ENCODE results near the gene SERPINB6. TPM values are rescaled to one million over a fixed set of nuclear protein-coding genes. Genes with fewer than 3 reads are reported as not detected.

The SERPINB6 gene
- total RNA-seq, 4 donors from 2014 or later: 130 to 185 (median 155) TPM

DNA sequence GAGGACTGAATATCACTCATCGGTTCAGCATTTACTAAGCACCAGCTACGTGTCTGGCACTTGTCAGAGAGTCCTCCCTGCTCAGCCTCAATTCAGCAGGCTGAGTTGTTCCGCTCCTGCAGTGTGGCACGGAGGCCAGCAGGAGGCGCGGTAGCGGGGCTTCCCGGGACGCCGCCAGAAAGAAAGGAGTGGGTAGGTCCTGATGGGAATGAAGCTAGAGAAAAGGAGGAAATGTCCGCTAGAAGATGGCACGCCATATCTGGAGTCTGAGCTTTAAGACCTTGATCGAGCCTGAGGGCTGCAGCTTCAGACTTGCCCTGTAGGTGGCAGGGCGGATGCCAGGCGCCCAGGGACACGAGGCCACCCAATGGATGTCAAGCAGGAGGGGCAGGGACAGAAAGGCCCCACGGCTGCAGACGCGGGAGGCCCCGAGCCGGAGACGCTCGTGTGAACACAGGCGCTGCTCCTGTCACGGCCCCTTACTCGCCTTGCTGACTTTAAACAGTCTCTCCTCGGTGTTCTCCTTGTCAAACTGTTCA lies 18.7 kb downstream of the SERPINB6 start:
- TF ChIP-seq EP300 (IDR thresholded peaks at IDR 0.05) (peak in 1 of 2 donors; percentile 74), POLR2A (IDR thresholded peaks at IDR 0.05) (no peak)
- TF ChIP-seq, protein P1, sequence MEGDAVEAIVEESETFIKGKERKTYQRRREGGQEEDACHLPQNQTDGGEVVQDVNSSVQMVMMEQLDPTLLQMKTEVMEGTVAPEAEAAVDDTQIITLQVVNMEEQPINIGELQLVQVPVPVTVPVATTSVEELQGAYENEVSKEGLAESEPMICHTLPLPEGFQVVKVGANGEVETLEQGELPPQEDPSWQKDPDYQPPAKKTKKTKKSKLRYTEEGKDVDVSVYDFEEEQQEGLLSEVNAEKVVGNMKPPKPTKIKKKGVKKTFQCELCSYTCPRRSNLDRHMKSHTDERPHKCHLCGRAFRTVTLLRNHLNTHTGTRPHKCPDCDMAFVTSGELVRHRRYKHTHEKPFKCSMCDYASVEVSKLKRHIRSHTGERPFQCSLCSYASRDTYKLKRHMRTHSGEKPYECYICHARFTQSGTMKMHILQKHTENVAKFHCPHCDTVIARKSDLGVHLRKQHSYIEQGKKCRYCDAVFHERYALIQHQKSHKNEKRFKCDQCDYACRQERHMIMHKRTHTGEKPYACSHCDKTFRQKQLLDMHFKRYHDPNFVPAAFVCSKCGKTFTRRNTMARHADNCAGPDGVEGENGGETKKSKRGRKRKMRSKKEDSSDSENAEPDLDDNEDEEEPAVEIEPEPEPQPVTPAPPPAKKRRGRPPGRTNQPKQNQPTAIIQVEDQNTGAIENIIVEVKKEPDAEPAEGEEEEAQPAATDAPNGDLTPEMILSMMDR (IDR thresholded peaks at IDR 0.05): peak; percentile 93 to 98 (median 97)

DNA sequence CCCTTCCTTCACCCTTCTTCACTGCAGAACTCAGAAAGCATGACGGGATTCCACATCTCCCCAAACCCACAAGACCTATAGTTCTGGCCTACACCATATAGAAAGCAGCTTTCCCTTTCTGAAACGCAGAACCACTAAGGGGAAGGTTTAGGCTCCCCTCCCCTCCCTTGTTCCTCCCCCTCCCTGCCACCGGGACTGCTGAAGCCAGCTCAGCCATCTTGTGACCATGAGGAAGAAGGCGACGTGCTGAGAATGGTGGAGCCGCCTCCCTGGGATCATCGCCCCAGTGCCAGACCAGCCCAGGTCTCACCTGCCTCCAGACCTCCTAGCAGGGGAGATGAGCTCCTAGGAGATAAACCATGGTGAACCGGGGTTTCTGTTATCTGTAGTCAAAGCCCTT lies 19.6 kb downstream of the SERPINB6 start:
- H3K27me3 ChIP-seq: no peaks in the 10 kb centered on the region
- H3K27ac ChIP-seq: peak overlapping the region in 3 of 4 donors; percentile 56 to 78 (median 63)
- H3K4me1 ChIP-seq: peaks cover 0 to 19% (median 1%) of the 10 kb centered on the region in 4 donors
- no peak overlapping the region for H3K4me3 ChIP-seq
- WGBS, 2 donors: 65 to 82% methylated on average over 8 of the region's 8 CpGs
- peaks cover 0 to 54% (median 0%) of the 10 kb centered on the region in 3 donors for H3K36me3 ChIP-seq
- no peak for DNase-seq (ENCODE audit: low spot score in 2 of 2)
- no peak for TF ChIP-seq EP300 (IDR thresholded peaks at IDR 0.05)
- no peak for TF ChIP-seq POLR2A (IDR thresholded peaks at IDR 0.05)
- TF ChIP-seq, protein P1 (IDR thresholded peaks at IDR 0.05): no peak
- H3K9me3 ChIP-seq: no peaks in the 10 kb centered on the region

More for the DNA sequence above, 18.7 kb downstream of the SERPINB6 start:
- peaks cover 0 to 28% (median 7%) of the 10 kb centered on the region in 4 donors for H3K4me1 ChIP-seq
- no peaks in the 10 kb centered on the region for H3K27me3 ChIP-seq
- peaks cover 0 to 54% (median 0%) of the 10 kb centered on the region in 3 donors for H3K36me3 ChIP-seq
- H3K4me3 ChIP-seq: peak overlapping the region in 1 of 4 donors; percentile 1
- no peaks in the 10 kb centered on the region for H3K9me3 ChIP-seq
- WGBS, 2 donors: 21 to 28% methylated on average over 23 to 25 of the region's 27 CpGs
- H3K27ac ChIP-seq: peak overlapping the region; percentile 39 to 78 (median 60)
- DNase-seq (ENCODE audit: low spot score in 2 of 2): peak; percentile 30 to 56

DNA sequence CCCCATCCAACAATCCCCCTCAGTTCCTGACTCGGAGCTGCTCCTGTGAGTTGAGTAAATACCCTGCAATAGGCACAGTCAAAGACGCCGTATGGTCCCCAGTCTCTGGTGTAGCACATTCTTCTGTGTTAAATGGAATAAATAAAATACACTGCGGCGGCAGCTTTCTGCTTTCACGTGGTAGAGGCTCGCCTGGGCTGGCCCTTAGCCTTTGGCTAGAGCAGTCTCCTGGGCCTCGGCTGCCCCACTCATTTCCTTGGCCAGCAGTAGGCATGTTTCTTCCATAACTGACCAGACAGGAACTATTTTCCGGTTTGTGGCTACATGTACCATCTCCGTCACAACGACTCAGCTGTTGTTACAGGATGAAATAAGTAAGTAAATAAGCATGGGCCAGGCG lies 20.7 kb downstream of the SERPINB6 start:
- DNase-seq (ENCODE audit: low spot score in 2 of 2): no peak
- Histone ChIP-seq H3K9me3 (no peaks in the 10 kb centered on the region), H3K27me3 (no peaks in the 10 kb centered on the region), H3K27ac (no peak overlapping the region), H3K4me3 (no peak overlapping the region), H3K4me1 (peaks cover 0 to 16% (median 0%) of the 10 kb centered on the region in 4 donors), H3K36me3 (peaks cover 0 to 51% (median 0%) of the 10 kb centered on the region in 3 donors)
- TF ChIP-seq POLR2A (IDR thresholded peaks at IDR 0.05) (no peak), EP300 (IDR thresholded peaks at IDR 0.05) (no peak)
- TF ChIP-seq, protein P1 (IDR thresholded peaks at IDR 0.05): no peak
- 86 to 90% methylated on average over 12 of the region's 12 CpGs for WGBS, 2 donors

DNA sequence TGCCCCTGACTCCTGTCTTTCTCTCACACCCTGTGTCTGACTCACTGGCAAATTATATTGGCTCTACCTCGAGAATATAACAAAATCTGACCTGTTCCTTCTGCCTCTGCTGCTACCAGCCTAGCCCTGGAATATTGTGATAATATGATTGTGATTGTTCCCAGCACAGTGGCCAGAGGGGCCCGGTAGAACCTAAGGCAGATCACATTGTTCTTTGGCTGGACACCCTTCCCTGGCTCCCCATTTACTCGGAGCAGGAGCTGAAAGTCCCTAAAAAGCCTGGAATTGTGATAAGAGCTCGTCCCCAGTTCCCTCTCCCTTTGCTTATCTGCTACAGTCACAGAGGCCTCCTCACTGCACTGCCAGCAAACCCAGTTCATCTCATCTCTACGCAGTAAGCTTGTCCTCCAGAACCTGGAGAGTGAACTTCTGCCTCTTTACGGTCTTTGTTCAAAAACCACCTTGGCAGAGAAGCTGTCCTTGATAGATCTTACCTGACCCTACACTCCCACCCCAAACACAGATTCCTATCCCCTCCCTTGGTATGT lies 21.8 kb downstream of the SERPINB6 start:
- Histone ChIP-seq H3K4me3 (no peak overlapping the region), H3K27me3 (no peaks in the 10 kb centered on the region), H3K9me3 (no peaks in the 10 kb centered on the region), H3K27ac (no peak overlapping the region), H3K36me3 (peaks cover 0 to 42% (median 0%) of the 10 kb centered on the region in 3 donors), H3K4me1 (peaks cover 0 to 16% (median 0%) of the 10 kb centered on the region in 4 donors)
- no peak for DNase-seq (ENCODE audit: low spot score in 2 of 2)
- WGBS, 2 donors: 86 to 93% methylated on average over 6 of the region's 6 CpGs
- TF ChIP-seq EP300 (IDR thresholded peaks at IDR 0.05): no peak
- TF ChIP-seq, protein P1 (IDR thresholded peaks at IDR 0.05): no peak
- TF ChIP-seq POLR2A (IDR thresholded peaks at IDR 0.05): no peak

DNA sequence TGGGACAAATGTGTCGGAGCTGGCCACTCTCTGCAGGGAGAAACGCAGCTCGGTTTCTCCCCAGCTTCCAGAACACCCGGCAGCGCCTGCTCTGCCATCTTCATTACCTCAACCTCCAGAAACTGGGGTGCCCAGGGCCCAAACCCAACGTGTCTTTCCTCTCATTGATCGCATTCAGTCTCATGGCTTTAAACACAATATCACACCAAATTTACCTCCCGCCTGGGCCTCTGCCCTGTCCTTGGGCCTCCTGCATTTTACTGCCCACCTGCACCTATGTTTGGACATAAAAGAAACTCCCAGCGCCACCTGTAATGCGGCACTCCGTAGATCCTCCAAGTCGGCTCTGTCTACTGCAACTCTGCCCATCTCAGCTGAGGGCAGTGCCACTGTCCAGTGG lies 22.2 kb downstream of the SERPINB6 start:
- no peak overlapping the region for H3K27ac ChIP-seq
- DNase-seq (ENCODE audit: low spot score in 2 of 2): no peak
- H3K36me3 ChIP-seq: peaks cover 0 to 39% (median 0%) of the 10 kb centered on the region in 3 donors
- 93 to 95% methylated on average over 12 of the region's 12 CpGs for WGBS, 2 donors
- H3K27me3 ChIP-seq: no peaks in the 10 kb centered on the region
- H3K4me1 ChIP-seq: peaks cover 0 to 16% (median under 1%) of the 10 kb centered on the region in 4 donors
- H3K4me3 ChIP-seq: no peak overlapping the region
- TF ChIP-seq, protein P1 (IDR thresholded peaks at IDR 0.05): no peak
- TF ChIP-seq EP300 (IDR thresholded peaks at IDR 0.05) (no peak), POLR2A (IDR thresholded peaks at IDR 0.05) (no peak)
- no peaks in the 10 kb centered on the region for H3K9me3 ChIP-seq

All from tibial nerve (tissue), 4 donors.